ENCODE results near the gene MAGI2. TPM values are rescaled to one million over a fixed set of nuclear protein-coding genes. Genes with fewer than 3 reads are reported as not detected.

The MAGI2 gene
- total RNA-seq, 1 experiment from 2014 or later: 0.34 TPM

DNA sequence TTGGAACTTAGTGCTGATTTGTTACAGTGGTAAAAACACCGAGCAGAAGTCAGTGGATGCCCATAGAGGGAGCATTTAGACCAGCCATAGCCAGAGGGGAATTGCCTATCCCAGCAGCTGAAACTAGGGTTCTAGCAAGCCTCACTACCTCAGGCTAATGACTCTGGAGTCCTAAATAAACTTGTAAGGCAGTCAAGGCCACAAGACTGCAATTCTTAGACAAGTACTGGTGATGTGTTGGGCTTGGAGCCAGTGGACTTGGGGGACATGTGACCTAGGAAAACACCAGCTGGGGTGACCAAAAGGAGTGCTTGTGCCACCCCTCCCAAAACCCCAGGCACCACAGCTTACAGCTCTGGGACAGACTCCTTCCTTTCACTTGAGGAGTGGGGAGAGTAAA lies 209.0 kb downstream of the MAGI2 start:
- ChIA-PET CTCF (no interaction called here), POLR2A (ENCODE audit: low non-redundant PET) (no interaction called here)
- DNase-seq (ENCODE audit: low spot score): no peak
- Histone ChIP-seq H3K9me3 (ENCODE audit: low read depth, low read length, poor library complexity, severe bottlenecking) (no peaks in the 10 kb centered on the region), H3K27me3 (replicated peaks; ENCODE audit: insufficient read depth, low read depth, low read length, poor library complexity) (peaks cover 17% of the 10 kb centered on the region), H3K27ac (ENCODE audit: low read depth, low read length, poor library complexity, severe bottlenecking) (no peak overlapping the region), H3K4me3 (ENCODE audit: low read depth, low read length, poor library complexity, severe bottlenecking) (no peak overlapping the region), H3K36me3 (ENCODE audit: insufficient read depth, low read length, poor library complexity, severe bottlenecking) (no peaks in the 10 kb centered on the region), H3K4me1 (ENCODE audit: insufficient read depth, low read length, poor library complexity, severe bottlenecking) (no peaks in the 10 kb centered on the region)
- TF ChIP-seq EZH2 (IDR thresholded peaks at IDR 0.05; ENCODE audit: borderline replicate concordance, low read depth, low read length, poor library complexity, severe bottlenecking): no peak
- TF ChIP-seq, protein P1, sequence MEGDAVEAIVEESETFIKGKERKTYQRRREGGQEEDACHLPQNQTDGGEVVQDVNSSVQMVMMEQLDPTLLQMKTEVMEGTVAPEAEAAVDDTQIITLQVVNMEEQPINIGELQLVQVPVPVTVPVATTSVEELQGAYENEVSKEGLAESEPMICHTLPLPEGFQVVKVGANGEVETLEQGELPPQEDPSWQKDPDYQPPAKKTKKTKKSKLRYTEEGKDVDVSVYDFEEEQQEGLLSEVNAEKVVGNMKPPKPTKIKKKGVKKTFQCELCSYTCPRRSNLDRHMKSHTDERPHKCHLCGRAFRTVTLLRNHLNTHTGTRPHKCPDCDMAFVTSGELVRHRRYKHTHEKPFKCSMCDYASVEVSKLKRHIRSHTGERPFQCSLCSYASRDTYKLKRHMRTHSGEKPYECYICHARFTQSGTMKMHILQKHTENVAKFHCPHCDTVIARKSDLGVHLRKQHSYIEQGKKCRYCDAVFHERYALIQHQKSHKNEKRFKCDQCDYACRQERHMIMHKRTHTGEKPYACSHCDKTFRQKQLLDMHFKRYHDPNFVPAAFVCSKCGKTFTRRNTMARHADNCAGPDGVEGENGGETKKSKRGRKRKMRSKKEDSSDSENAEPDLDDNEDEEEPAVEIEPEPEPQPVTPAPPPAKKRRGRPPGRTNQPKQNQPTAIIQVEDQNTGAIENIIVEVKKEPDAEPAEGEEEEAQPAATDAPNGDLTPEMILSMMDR (conservative IDR thresholded peaks at IDR 0.05; ENCODE audit: low read depth, low read length): no peak
- intact Hi-C loops (cut with micrococcal nuclease; ENCODE audit: unreplicated experiment): no loop called here
- BruUV-seq (replicated peaks): no TSS peak

DNA sequence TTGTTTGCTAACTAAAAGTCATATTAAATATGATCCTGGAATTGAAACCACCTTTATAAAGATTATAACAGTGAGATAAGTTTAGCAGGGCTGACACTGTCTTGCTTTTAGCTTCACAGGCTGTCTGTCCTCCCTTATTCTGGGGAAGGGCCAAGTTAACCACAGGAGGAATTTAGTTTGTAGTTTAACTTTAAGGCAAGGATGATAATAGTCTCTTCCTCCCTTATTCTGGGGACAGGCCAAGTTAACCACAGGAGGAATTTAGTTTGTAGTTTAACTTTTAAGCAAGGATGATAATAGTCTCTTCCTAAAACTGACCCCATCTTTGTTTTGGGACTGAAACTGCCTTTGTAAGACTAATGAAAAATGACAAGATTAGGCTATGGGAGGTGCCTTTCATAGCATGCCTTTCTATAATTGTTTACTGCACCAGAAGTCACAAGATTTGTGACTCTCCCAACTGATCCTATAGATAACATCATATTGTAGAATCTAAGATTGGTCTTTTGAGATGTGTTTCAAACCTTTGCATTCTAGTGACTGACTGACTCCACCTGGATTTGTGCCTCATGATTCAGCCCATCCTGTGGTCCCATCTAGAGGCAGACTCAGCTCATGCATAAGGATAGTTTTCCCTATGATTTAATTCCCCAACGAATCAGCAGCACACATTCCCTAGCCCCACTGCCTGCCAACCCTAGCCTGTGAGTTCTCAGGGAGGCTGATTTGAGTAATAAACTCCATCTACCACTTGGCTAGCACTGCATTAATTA lies 212.0 kb downstream of the MAGI2 start:
- ChIA-PET POLR2A (ENCODE audit: low non-redundant PET) (interaction anchor here (0.6 kb wide), 1 partner anchor 312 kb away, joined by 3 read pairs; no protein-coding TSS in a partner anchor), CTCF (no interaction called here)

DNA sequence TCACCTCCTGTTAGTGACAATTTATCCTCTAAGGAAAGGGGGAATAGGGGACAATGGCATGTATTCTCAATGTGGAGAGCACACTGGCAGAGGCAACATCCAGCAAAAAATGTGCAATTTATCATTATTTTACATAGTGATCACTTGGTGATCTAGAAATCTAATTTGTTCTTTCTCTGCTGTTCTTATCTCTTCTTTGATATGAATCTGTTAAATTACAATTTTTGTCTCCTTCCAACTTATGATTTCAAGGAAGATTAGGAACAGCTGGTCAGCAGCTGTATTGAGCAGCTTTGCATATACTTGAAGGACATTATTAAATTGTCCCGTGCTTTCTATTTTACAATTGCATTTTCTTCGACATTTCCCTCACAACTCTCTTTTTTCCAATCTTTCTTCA lies 213.1 kb downstream of the MAGI2 start:
- intact Hi-C loops (cut with micrococcal nuclease; ENCODE audit: unreplicated experiment): no loop called here
- POLR2A ChIA-PET (ENCODE audit: low non-redundant PET): no interaction called here
- Histone ChIP-seq H3K4me1 (ENCODE audit: insufficient read depth, low read length, poor library complexity, severe bottlenecking) (no peaks in the 10 kb centered on the region), H3K36me3 (ENCODE audit: insufficient read depth, low read length, poor library complexity, severe bottlenecking) (no peaks in the 10 kb centered on the region), H3K27ac (ENCODE audit: low read depth, low read length, poor library complexity, severe bottlenecking) (no peak overlapping the region), H3K4me3 (ENCODE audit: low read depth, low read length, poor library complexity, severe bottlenecking) (no peak overlapping the region), H3K27me3 (replicated peaks; ENCODE audit: insufficient read depth, low read depth, low read length, poor library complexity) (peaks cover 21% of the 10 kb centered on the region), H3K9me3 (ENCODE audit: low read depth, low read length, poor library complexity, severe bottlenecking) (no peaks in the 10 kb centered on the region)
- TF ChIP-seq, protein P1 (conservative IDR thresholded peaks at IDR 0.05; ENCODE audit: low read depth, low read length): no peak
- no peak for TF ChIP-seq EZH2 (IDR thresholded peaks at IDR 0.05; ENCODE audit: borderline replicate concordance, low read depth, low read length, poor library complexity, severe bottlenecking)
- no peak for DNase-seq (ENCODE audit: low spot score)
- no TSS peak for BruUV-seq (replicated peaks)
- CTCF ChIA-PET: no interaction called here

More for the DNA sequence above, 212.0 kb downstream of the MAGI2 start:
- BruUV-seq (replicated peaks): no TSS peak
- no peak overlapping the region for H3K27ac ChIP-seq (ENCODE audit: low read depth, low read length, poor library complexity, severe bottlenecking)
- no peaks in the 10 kb centered on the region for H3K36me3 ChIP-seq (ENCODE audit: insufficient read depth, low read length, poor library complexity, severe bottlenecking)
- H3K4me1 ChIP-seq (ENCODE audit: insufficient read depth, low read length, poor library complexity, severe bottlenecking): no peaks in the 10 kb centered on the region
- TF ChIP-seq, protein P1 (conservative IDR thresholded peaks at IDR 0.05; ENCODE audit: low read depth, low read length): no peak
- TF ChIP-seq EZH2 (IDR thresholded peaks at IDR 0.05; ENCODE audit: borderline replicate concordance, low read depth, low read length, poor library complexity, severe bottlenecking): no peak
- peaks cover 21% of the 10 kb centered on the region for H3K27me3 ChIP-seq (replicated peaks; ENCODE audit: insufficient read depth, low read depth, low read length, poor library complexity)
- H3K4me3 ChIP-seq (ENCODE audit: low read depth, low read length, poor library complexity, severe bottlenecking): no peak overlapping the region
- peak; percentile 35 for DNase-seq (ENCODE audit: low spot score)
- no peaks in the 10 kb centered on the region for H3K9me3 ChIP-seq (ENCODE audit: low read depth, low read length, poor library complexity, severe bottlenecking)
- intact Hi-C loops (cut with micrococcal nuclease; ENCODE audit: unreplicated experiment): no loop called here

Data from A673 (cell line).